ENCODE results near the gene ITPRIPL2. TPM values are rescaled to one million over a fixed set of nuclear protein-coding genes. Genes with fewer than 3 reads are reported as not detected.

ITPRIPL2 gene
- total and polyA plus RNA-seq, 2 of the 13 experiments (the other 11 are each of a cell fraction or from before 2014, with no cell fraction given): 5.9 to 12.6 TPM

GRCh38 chr16:19145010-19145409 is 31.2 kb downstream of the ITPRIPL2 start:
- Histone ChIP-seq H3K27me3 (ENCODE audit: control insufficient read depth in 1 of 2, insufficient read depth in 2 of 2, low read length in 2 of 2) (peaks cover 2 to 43% of the 10 kb centered on the region in 2 experiments; a peak in 4 of 5 replicates), H3K4me1 (ENCODE audit: insufficient read depth, low read length) (no peaks in the 10 kb centered on the region), H3K9ac (ENCODE audit: insufficient read depth, low read depth, low read length) (no peak overlapping the region), H3K4me3 (replicated peaks in 1 of 3; ENCODE audit: insufficient read depth in 1 of 3, low read depth in 2 of 3, low read length in 3 of 3) (no peak overlapping the region), H4K20me1 (ENCODE audit: insufficient read depth, low read length) (no peaks in the 10 kb centered on the region), H3K36me3 (replicated peaks in 1 of 2; ENCODE audit: control insufficient read depth in 1 of 2, insufficient read depth in 2 of 2, low read length in 2 of 2) (no peaks in the 10 kb centered on the region), H3K4me2 (ENCODE audit: low read depth, low read length) (no peak overlapping the region), H3K27ac (ENCODE audit: extremely low read length, insufficient read depth, low read length) (no peak overlapping the region), H3K79me2 (ENCODE audit: insufficient read depth, low read length) (no peaks in the 10 kb centered on the region), H2AFZ (ENCODE audit: low read length) (no peak overlapping the region), H3K9me3 (ENCODE audit: low read length) (no peaks in the 10 kb centered on the region)
- intact Hi-C loops (cut with micrococcal nuclease; ENCODE audit: unreplicated experiment) (no loop called here), in situ Hi-C loops (cut with HindIII; ENCODE audit: extremely low pct_ligation_motif_present, low pct_unique_long_range_greater_than_20kb) (loop anchor here (10.0 kb wide), 1 partner anchor 60 kb away; no protein-coding TSS in a partner anchor)
- FAIRE-seq: no peak
- ATAC-seq: no peak
- ChIA-PET CTCF (ENCODE audit: low intra/inter-chr PET ratio, low total read pairs) (no interaction called here), POLR2A (interaction anchor here (0.7 kb wide), 1 partner anchor 11 kb away, joined by 3 read pairs; no protein-coding TSS in a partner anchor)
- WGBS (ENCODE audit: low lambda C conversion rate): 8% methylated on average over 3 of the region's 3 CpGs
- no peak for TF ChIP-seq MZF1 (CRISPR knock-in tag; IDR thresholded peaks at IDR 0.05; ENCODE audit: borderline replicate concordance)
- DNase-seq (ENCODE audit: low spot score): no peak
- BruUV-seq (replicated peaks): no TSS peak

- ChIA-PET CTCF (ENCODE audit: low intra/inter-chr PET ratio, low total read pairs) (no interaction called here), POLR2A (no interaction called here)
- Histone ChIP-seq H4K20me1 (ENCODE audit: insufficient read depth, low read length) (no peaks in the 10 kb centered on the region), H3K27me3 (ENCODE audit: control insufficient read depth in 1 of 2, insufficient read depth in 2 of 2, low read length in 2 of 2) (peaks cover 2 to 36% of the 10 kb centered on the region in 2 experiments; a peak in 4 of 5 replicates), H3K9ac (ENCODE audit: insufficient read depth, low read depth, low read length) (no peak overlapping the region), H3K79me2 (ENCODE audit: insufficient read depth, low read length) (no peaks in the 10 kb centered on the region), H3K4me2 (ENCODE audit: low read depth, low read length) (no peak overlapping the region), H3K9me3 (ENCODE audit: low read length) (no peaks in the 10 kb centered on the region), H3K27ac (ENCODE audit: extremely low read length, insufficient read depth, low read length) (no peak overlapping the region), H3K4me1 (ENCODE audit: insufficient read depth, low read length) (no peaks in the 10 kb centered on the region), H2AFZ (ENCODE audit: low read length) (no peak overlapping the region), H3K4me3 (replicated peaks in 1 of 3; ENCODE audit: insufficient read depth in 1 of 3, low read depth in 2 of 3, low read length in 3 of 3) (no peak overlapping the region), H3K36me3 (replicated peaks in 1 of 2; ENCODE audit: control insufficient read depth in 1 of 2, insufficient read depth in 2 of 2, low read length in 2 of 2) (no peaks in the 10 kb centered on the region)
- in situ Hi-C loops (cut with HindIII; ENCODE audit: extremely low pct_ligation_motif_present, low pct_unique_long_range_greater_than_20kb) (loop anchor here (10.0 kb wide), 1 partner anchor 58 kb away; no protein-coding TSS in a partner anchor), intact Hi-C loops (cut with micrococcal nuclease; ENCODE audit: unreplicated experiment) (no loop called here)
- FAIRE-seq (no peak), ATAC-seq (no peak), DNase-seq (ENCODE audit: low spot score) (no peak)
- no TSS peak for BruUV-seq (replicated peaks)
- WGBS (ENCODE audit: low lambda C conversion rate): 4% methylated on average over 4 of the region's 4 CpGs
- TF ChIP-seq ZBTB21 (CRISPR knock-in tag; IDR thresholded peaks at IDR 0.05): no peak
Measured at GRCh38 chr16:19147126-19147525, 33.4 kb downstream of the ITPRIPL2 start.

All from HepG2 (cell line).